ENCODE results near the gene ARHGAP27. TPM values are rescaled to one million over a fixed set of nuclear protein-coding genes. Genes with fewer than 3 reads are reported as not detected.
"Not testable (repeated sequence)": the region's sequence is repeated elsewhere in the genome, so short reads cannot be mapped to it uniquely, and the experiment has no call there.

The ARHGAP27 gene
- total and polyA plus RNA-seq, 9 of the 15 experiments (the other 6 are each of a cell fraction or from before 2014, with no cell fraction given), result 0.04 to 4.6 (median 2.1) TPM

- DNase-seq (ENCODE audit: extremely low read depth in 1 of 4, low spot score in 3 of 4); H3K4me1 ChIP-seq (replicated peaks in 1 of 2; ENCODE audit: control insufficient read depth in 2 of 2, insufficient read depth in 2 of 2, low read length in 2 of 2); H3K9me1 ChIP-seq (ENCODE audit: control insufficient read depth, insufficient read depth, low read length); H2AFZ ChIP-seq (ENCODE audit: low read depth, low read length); FAIRE-seq; H3K9me3 ChIP-seq (replicated peaks; ENCODE audit: control insufficient read depth, insufficient read depth, low read depth, low read length); H4K20me1 ChIP-seq (replicated peaks; ENCODE audit: control insufficient read depth, insufficient read depth, low read length); intact Hi-C loops (cut with micrococcal nuclease); H3K36me3 ChIP-seq (ENCODE audit: control insufficient read depth, insufficient read depth, low read length); in situ Hi-C loops (cut with MboI); H3K27me3 ChIP-seq (ENCODE audit: control insufficient read depth in 2 of 2, insufficient read depth in 2 of 2, low read length in 2 of 2); POLR2A ChIA-PET; H3K79me2 ChIP-seq (ENCODE audit: control insufficient read depth, insufficient read depth, low read length); CTCF ChIA-PET (ENCODE audit: low intra/inter-chr PET ratio); ATAC-seq; H3K9ac ChIP-seq (ENCODE audit: insufficient read depth in 1 of 2, low read depth in 2 of 2, low read length in 2 of 2); H3K27ac ChIP-seq (ENCODE audit: extremely low read depth, low read depth, low read length); H3K4me3 ChIP-seq; BruUV-seq (replicated peaks); H3K4me2 ChIP-seq (ENCODE audit: insufficient read depth, low read length); TF ChIP-seq JUND (tag; IDR thresholded peaks at IDR 0.05; ENCODE audit: borderline replicate concordance, low read depth, low read length): not testable (repeated sequence)
- TF ChIP-seq JUND (IDR thresholded peaks at IDR 0.05; ENCODE audit: borderline replicate concordance, low read depth, low read length) (peak; percentile 13; the same call in 1 of the 2 replicates), FOXA3 (CRISPR knock-in tag; conservative IDR thresholded peaks at IDR 0.05 in 1 of 2, IDR thresholded peaks at IDR 0.05 in 1 of 2) (peak; percentile 27 to 51; a peak in 3 of 4 replicates), FOSL1 (tag; conservative IDR thresholded peaks at IDR 0.05) (peak; percentile 55), ZBTB9 (CRISPR knock-in tag; IDR thresholded peaks at IDR 0.05) (0 out of 2 replicates have a peak, but pooled peaks have one; percentile 54)
- WGBS (ENCODE audit: insufficient coverage, low coverage, missing lambda C conversion rate), result 67% methylated on average over 6 of the region's 8 CpGs
Measured at GRCh38 chr17:45461524-45462327, 29.1 kb upstream of the ARHGAP27 start.

- H3K36me3 ChIP-seq (ENCODE audit: control insufficient read depth, insufficient read depth, low read length); H2AFZ ChIP-seq (ENCODE audit: low read depth, low read length); H3K4me3 ChIP-seq; H3K27ac ChIP-seq (ENCODE audit: extremely low read depth, low read depth, low read length); H3K9me3 ChIP-seq (replicated peaks; ENCODE audit: control insufficient read depth, insufficient read depth, low read depth, low read length); in situ Hi-C loops (cut with MboI); H4K20me1 ChIP-seq (replicated peaks; ENCODE audit: control insufficient read depth, insufficient read depth, low read length); CTCF ChIA-PET (ENCODE audit: low intra/inter-chr PET ratio); ATAC-seq; H3K27me3 ChIP-seq (ENCODE audit: control insufficient read depth in 2 of 2, insufficient read depth in 2 of 2, low read length in 2 of 2); POLR2A ChIA-PET; intact Hi-C loops (cut with micrococcal nuclease); BruUV-seq (replicated peaks); H3K4me1 ChIP-seq (replicated peaks in 1 of 2; ENCODE audit: control insufficient read depth in 2 of 2, insufficient read depth in 2 of 2, low read length in 2 of 2); DNase-seq (ENCODE audit: extremely low read depth in 1 of 4, low spot score in 3 of 4); FAIRE-seq; H3K4me2 ChIP-seq (ENCODE audit: insufficient read depth, low read length); H3K9ac ChIP-seq (ENCODE audit: insufficient read depth in 1 of 2, low read depth in 2 of 2, low read length in 2 of 2); H3K79me2 ChIP-seq (ENCODE audit: control insufficient read depth, insufficient read depth, low read length); H3K9me1 ChIP-seq (ENCODE audit: control insufficient read depth, insufficient read depth, low read length): not testable (repeated sequence)
- 92% methylated on average over 4 of the region's 5 CpGs for WGBS (ENCODE audit: insufficient coverage, low coverage, missing lambda C conversion rate)
Measured at GRCh38 chr17:45460422-45460821, 27.8 kb upstream of the ARHGAP27 start.

GRCh38 chr17:45454341-45454740 is 21.7 kb upstream of the ARHGAP27 start:
- WGBS (ENCODE audit: insufficient coverage, low coverage, missing lambda C conversion rate), result 90% methylated on average over 3 of the region's 8 CpGs
- H3K9me3 ChIP-seq (replicated peaks; ENCODE audit: control insufficient read depth, insufficient read depth, low read depth, low read length); H3K27me3 ChIP-seq (ENCODE audit: control insufficient read depth in 2 of 2, insufficient read depth in 2 of 2, low read length in 2 of 2); H3K36me3 ChIP-seq (ENCODE audit: control insufficient read depth, insufficient read depth, low read length); H3K9ac ChIP-seq (ENCODE audit: insufficient read depth in 1 of 2, low read depth in 2 of 2, low read length in 2 of 2); DNase-seq (ENCODE audit: extremely low read depth in 1 of 4, low spot score in 3 of 4); H3K9me1 ChIP-seq (ENCODE audit: control insufficient read depth, insufficient read depth, low read length); intact Hi-C loops (cut with micrococcal nuclease); BruUV-seq (replicated peaks); FAIRE-seq; CTCF ChIA-PET (ENCODE audit: low intra/inter-chr PET ratio); in situ Hi-C loops (cut with MboI); H3K79me2 ChIP-seq (ENCODE audit: control insufficient read depth, insufficient read depth, low read length); H4K20me1 ChIP-seq (replicated peaks; ENCODE audit: control insufficient read depth, insufficient read depth, low read length); H3K27ac ChIP-seq (ENCODE audit: extremely low read depth, low read depth, low read length); ATAC-seq; H2AFZ ChIP-seq (ENCODE audit: low read depth, low read length); H3K4me3 ChIP-seq; H3K4me1 ChIP-seq (replicated peaks in 1 of 2; ENCODE audit: control insufficient read depth in 2 of 2, insufficient read depth in 2 of 2, low read length in 2 of 2); POLR2A ChIA-PET; H3K4me2 ChIP-seq (ENCODE audit: insufficient read depth, low read length): not testable (repeated sequence)
